Sigmoid colon (tissue), 7 donors: ENCODE measurements around the gene KIRREL3. TPM values are rescaled to one million over a fixed set of nuclear protein-coding genes. Genes with fewer than 3 reads are reported as not detected.

Experiments used
- DNase-seq: peaks from one replicate; pipeline ENCODE4 v3.0.0-alpha.2; 2019
- H3K27ac ChIP-seq, 4 donors: fragments of 200-600 bp; sonication (generic); one replicate each; pipeline ENCODE4 v1.5.1; 2016 to 2019; ENCODE audit warnings: mild to moderate bottlenecking in 1 of 4
- H3K27me3 ChIP-seq, 3 donors: fragments of 200-600 bp; sonication (generic); one replicate each; pipeline ENCODE4 v1.5.1; 2019; ENCODE audit warnings: mild to moderate bottlenecking in 1 of 3
- H3K36me3 ChIP-seq, 4 donors: fragments of 200-600 bp; sonication (generic); one replicate each; pipeline ENCODE4 v1.5.1; 2016 to 2019
- H3K4me1 ChIP-seq, 4 donors: fragments of 200-600 bp; sonication (generic); one replicate each; pipeline ENCODE4 v1.5.1; 2017 to 2019
- H3K4me3 ChIP-seq, 4 donors: fragments of 200-600 bp; sonication (generic); one replicate each; pipeline ENCODE4 v1.5.1; 2017 to 2019; ENCODE audit warnings: mild to moderate bottlenecking in 2 of 4, moderate library complexity in 1 of 4
- H3K9me3 ChIP-seq, 4 donors: fragments of 200-600 bp in 3 of 4; sonication (generic) in 3 of 4; one replicate each; pipeline versions ENCODE4 v1.5.1 to v1.6.1; 2013 to 2019
- CTCF ChIP-seq, 4 experiments: fragments of 450-650 bp in 3 of 4; fragments of 200-600 bp in 1 of 4; IDR thresholded peaks; one replicate each; pipeline ENCODE4 v1.5.1; 2016 to 2019; ENCODE audit warnings: antibody characterized with exemption in 4 of 4, mild to moderate bottlenecking in 3 of 4, moderate library complexity in 2 of 4
- EP300 ChIP-seq, 4 donors: sonication (generic); formaldehyde crosslinking; IDR thresholded peaks; one replicate each; pipeline ENCODE4 v1.6.1; 2017; ENCODE audit warnings: antibody characterized with exemption in 4 of 4
- POLR2A ChIP-seq, 2 donors: fragments of 450-650 bp; IDR thresholded peaks; one replicate each; pipeline ENCODE4 v1.6.1; 2016; ENCODE audit warnings: antibody characterized with exemption in 2 of 2, mild to moderate bottlenecking in 2 of 2, moderate library complexity in 2 of 2
- POLR2AphosphoS5 ChIP-seq, 4 donors: sonication (generic); formaldehyde crosslinking; IDR thresholded peaks; one replicate each; pipeline ENCODE4 v1.6.1; 2017; ENCODE audit warnings: antibody characterized with exemption in 4 of 4
- WGBS, 2 donors: extraction: QIAGEN DNeasy Blood & Tissue Kit; methylation state at CpG; one replicate each; pipeline ENCODE4 v1.1.7; 2013; 5-methylcytosine and 5-hydroxymethylcytosine counted together
- intact Hi-C: fragments of 100-400 bp; cut with DNase I; formaldehyde crosslinking; loops from one replicate; pipeline ENCODE4 v1.15.1; 2023
- polyA plus RNA-seq, 3 donors: library from polyadenylated mRNA; stranded (reverse); fragments of 200-250 nt; gene quantifications; one replicate each; pipeline ENCODE4 v1.2.3, GENCODE V29; 2013
- total RNA-seq, 4 donors: library from RNA; depleted of rRNA; stranded (reverse); fragments of >200 nt; gene quantifications; one replicate each; pipeline ENCODE4 v1.1.0, GENCODE V29; 2016
- donor health status: healthy with polysubstance abuse.
- donor health status: Bipolar disorder and iron deficiency.
- donor health status: healthy.

KIRREL3 gene
- total and polyA plus RNA-seq, 7 donors: under 0.01 to 3.3 (median 1.0) TPM

GRCh38 chr11:126592496-126593410, 407.8 kb downstream of the KIRREL3 start:
- WGBS, 2 donors: 50 to 77% methylated on average over 21 of the region's 21 CpGs
- TF ChIP-seq EP300 (IDR thresholded peaks at IDR 0.05) (no peak), POLR2A (IDR thresholded peaks at IDR 0.05) (no peak), POLR2AphosphoS5 (IDR thresholded peaks at IDR 0.05) (no peak), CTCF (IDR thresholded peaks at IDR 0.05) (no peak)
- Histone ChIP-seq H3K36me3 (no peaks in the 10 kb centered on the region), H3K27me3 (no peaks in the 10 kb centered on the region), H3K27ac (no peak overlapping the region), H3K9me3 (no peaks in the 10 kb centered on the region), H3K4me1 (no peaks in the 10 kb centered on the region), H3K4me3 (no peak overlapping the region)
- no peak for DNase-seq
- intact Hi-C loops: no loop called here

- DNase-seq: no peak
- no peaks in the 10 kb centered on the region for H3K36me3 ChIP-seq
- no peaks in the 10 kb centered on the region for H3K27me3 ChIP-seq
- intact Hi-C loops: no loop called here
- 58 to 78% methylated on average over 6 of the region's 6 CpGs for WGBS, 2 donors
- no peak for TF ChIP-seq EP300 (IDR thresholded peaks at IDR 0.05)
- no peak for TF ChIP-seq CTCF (IDR thresholded peaks at IDR 0.05)
- TF ChIP-seq POLR2A (IDR thresholded peaks at IDR 0.05): no peak
- no peak for TF ChIP-seq POLR2AphosphoS5 (IDR thresholded peaks at IDR 0.05)
- H3K27ac ChIP-seq: no peak overlapping the region
- H3K4me3 ChIP-seq: no peak overlapping the region
- H3K4me1 ChIP-seq: no peaks in the 10 kb centered on the region
- H3K9me3 ChIP-seq: no peaks in the 10 kb centered on the region
Measured at GRCh38 chr11:126591966-126592489, 408.5 kb downstream of the KIRREL3 start.

- H3K27ac ChIP-seq: no peak overlapping the region
- WGBS, 2 donors: 90 to 92% methylated on average over 4 of the region's 4 CpGs
Measured at GRCh38 chr11:126589492-126589803, 411.1 kb downstream of the KIRREL3 start.

GRCh38 chr11:126588630-126589491, 411.7 kb downstream of the KIRREL3 start:
- Histone ChIP-seq H3K36me3 (no peaks in the 10 kb centered on the region), H3K27ac (no peak overlapping the region), H3K4me3 (no peak overlapping the region), H3K27me3 (no peaks in the 10 kb centered on the region), H3K4me1 (peaks cover 0 to 12% (median 8%) of the 10 kb centered on the region in 4 donors), H3K9me3 (no peaks in the 10 kb centered on the region)
- no peak for DNase-seq
- WGBS, 2 donors: 76 to 77% methylated on average over 16 of the region's 16 CpGs
- TF ChIP-seq POLR2AphosphoS5 (IDR thresholded peaks at IDR 0.05): no peak
- no peak for TF ChIP-seq CTCF (IDR thresholded peaks at IDR 0.05)
- TF ChIP-seq EP300 (IDR thresholded peaks at IDR 0.05): no peak
- TF ChIP-seq POLR2A (IDR thresholded peaks at IDR 0.05): no peak
- intact Hi-C loops: no loop called here

More at GRCh38 chr11:126589492-126589803, 411.1 kb downstream of the KIRREL3 start:
- H3K4me3 ChIP-seq: no peak overlapping the region
- H3K4me1 ChIP-seq: peaks cover 0 to 12% (median 8%) of the 10 kb centered on the region in 4 donors
- intact Hi-C loops: no loop called here
- no peak for DNase-seq
- no peak for TF ChIP-seq POLR2A (IDR thresholded peaks at IDR 0.05)
- no peak for TF ChIP-seq EP300 (IDR thresholded peaks at IDR 0.05)
- no peak for TF ChIP-seq POLR2AphosphoS5 (IDR thresholded peaks at IDR 0.05)
- TF ChIP-seq CTCF (IDR thresholded peaks at IDR 0.05): no peak
- no peaks in the 10 kb centered on the region for H3K27me3 ChIP-seq
- no peaks in the 10 kb centered on the region for H3K36me3 ChIP-seq
- H3K9me3 ChIP-seq: no peaks in the 10 kb centered on the region
